Muscle layer of colon (tissue), 2 donors: ENCODE results near the gene NIFK.
"Not testable (repeated sequence)": the region's sequence is repeated elsewhere in the genome, so short reads cannot be mapped to it uniquely, and the experiment has no call there.

Source experiments
- H3K27ac ChIP-seq: one replicate; pipeline ENCODE4 v1.7.0; 2013; ENCODE audit warnings: low read depth, mild to moderate bottlenecking, low read length, moderate library complexity
- H3K27me3 ChIP-seq, 2 donors: one replicate each; pipeline ENCODE4 v1.7.0; 2013; ENCODE audit warnings: low read length in 2 of 2, mild to moderate bottlenecking in 2 of 2; ENCODE audit not compliant: insufficient read depth in 2 of 2, control insufficient read depth in 1 of 2
- H3K36me3 ChIP-seq: one replicate; pipeline ENCODE4 v1.7.0; 2013; ENCODE audit warnings: mild to moderate bottlenecking, low read length; ENCODE audit not compliant: insufficient read depth
- H3K4me1 ChIP-seq: one replicate; pipeline ENCODE4 v1.7.0; 2013; ENCODE audit warnings: mild to moderate bottlenecking, low read length; ENCODE audit not compliant: insufficient read depth
- H3K4me3 ChIP-seq, 2 donors: one replicate each; pipeline ENCODE4 v1.7.0; 2013; ENCODE audit warnings: low read length in 2 of 2, low read depth in 1 of 2, mild to moderate bottlenecking in 1 of 2, moderate library complexity in 1 of 2
- H3K9ac ChIP-seq: one replicate; pipeline ENCODE4 v1.7.0; 2013; ENCODE audit warnings: low read length
- H3K9me3 ChIP-seq: one replicate; pipeline ENCODE4 v1.7.0; 2013; ENCODE audit warnings: mild to moderate bottlenecking, low read length
- donor health status: abdominal sarcoma.
- donor health status: Adenocarcinoma of cecum.

NIFK gene

DNA sequence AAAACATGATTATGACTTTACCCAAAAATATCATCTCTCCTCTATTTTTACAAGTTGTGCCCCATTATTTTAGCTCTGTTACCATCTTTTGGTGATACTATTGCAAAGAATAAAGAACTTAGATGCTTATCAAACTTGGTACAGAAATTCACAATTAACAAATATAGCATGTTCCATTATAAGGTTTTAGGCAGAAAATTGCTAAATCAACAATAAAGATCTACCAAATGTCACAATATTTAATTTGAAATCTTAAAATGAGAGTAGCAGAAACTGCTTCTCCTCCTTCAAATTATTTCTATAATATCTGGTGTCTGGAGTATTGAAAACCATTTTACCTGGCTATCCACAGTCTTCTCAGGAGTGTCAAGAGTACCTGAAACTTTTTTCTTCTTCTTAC lies 8.7 kb downstream of the NIFK start:
- Histone ChIP-seq H3K27ac (no peak overlapping the region), H3K36me3 (peaks cover 38% of the 10 kb centered on the region), H3K9me3 (no peaks in the 10 kb centered on the region), H3K9ac (no peak overlapping the region), H3K4me3 (no peak overlapping the region), H3K27me3 (no peaks in the 10 kb centered on the region), H3K4me1 (no peaks in the 10 kb centered on the region)

DNA sequence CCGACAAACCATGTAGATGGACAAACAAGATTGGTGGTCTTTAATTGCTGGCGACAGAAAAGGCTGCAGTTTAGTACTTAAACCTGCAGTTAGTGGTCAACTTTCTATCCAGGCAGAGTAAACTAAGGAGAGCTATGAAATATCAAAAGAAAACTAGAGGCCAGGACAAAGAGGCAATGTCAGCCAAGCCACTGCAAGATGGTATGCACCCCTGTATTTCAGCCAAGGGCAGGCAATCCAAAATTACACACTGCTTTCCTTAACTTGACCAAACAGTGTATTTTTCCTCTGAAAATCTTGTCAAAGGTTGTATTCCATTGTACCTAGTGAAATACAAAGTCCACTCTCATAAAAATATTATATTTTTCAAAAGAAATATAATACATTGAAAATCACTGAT lies 9.3 kb downstream of the NIFK start:
- H3K36me3 ChIP-seq: peaks cover 37% of the 10 kb centered on the region

DNA sequence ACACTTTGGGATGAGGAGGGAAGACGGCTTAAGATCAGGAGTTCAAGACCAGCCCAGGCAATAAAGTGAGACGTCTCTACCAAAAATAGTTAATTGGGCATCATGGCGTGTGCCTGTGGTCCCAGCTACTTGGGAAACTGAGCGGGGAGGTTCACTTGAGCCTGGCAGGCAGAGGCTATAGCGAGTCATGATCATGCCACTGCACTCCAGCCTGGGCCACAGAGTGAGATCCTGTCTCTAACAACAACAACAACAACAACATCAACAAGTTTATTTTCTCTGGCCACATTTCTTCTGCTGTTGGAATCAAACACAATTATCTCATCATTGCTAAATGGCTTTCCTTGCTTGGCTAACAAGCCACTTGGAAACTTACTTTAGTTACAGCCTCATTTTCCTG lies 13.4 kb downstream of the NIFK start:
- no peak overlapping the region for H3K9ac ChIP-seq
- H3K4me1 ChIP-seq: no peaks in the 10 kb centered on the region
- H3K4me3 ChIP-seq: no peak overlapping the region
- no peaks in the 10 kb centered on the region for H3K27me3 ChIP-seq
- no peak overlapping the region for H3K27ac ChIP-seq
- peaks cover 5% of the 10 kb centered on the region for H3K36me3 ChIP-seq
- H3K9me3 ChIP-seq: no peaks in the 10 kb centered on the region

More for the DNA sequence above, 9.3 kb downstream of the NIFK start:
- H3K4me3 ChIP-seq: no peak overlapping the region
- H3K27ac ChIP-seq: no peak overlapping the region
- H3K9me3 ChIP-seq: no peaks in the 10 kb centered on the region
- no peaks in the 10 kb centered on the region for H3K27me3 ChIP-seq
- H3K4me1 ChIP-seq: no peaks in the 10 kb centered on the region
- no peak overlapping the region for H3K9ac ChIP-seq

- Histone ChIP-seq H3K4me1 (no peaks in the 10 kb centered on the region), H3K27ac (no peak overlapping the region), H3K36me3 (peaks cover 5% of the 10 kb centered on the region), H3K9me3 (no peaks in the 10 kb centered on the region), H3K9ac (no peak overlapping the region), H3K27me3 (no peaks in the 10 kb centered on the region), H3K4me3 (no peak overlapping the region)
Observed at GRCh38 chr2:121722479-121722878, 14.2 kb downstream of the NIFK start.

DNA sequence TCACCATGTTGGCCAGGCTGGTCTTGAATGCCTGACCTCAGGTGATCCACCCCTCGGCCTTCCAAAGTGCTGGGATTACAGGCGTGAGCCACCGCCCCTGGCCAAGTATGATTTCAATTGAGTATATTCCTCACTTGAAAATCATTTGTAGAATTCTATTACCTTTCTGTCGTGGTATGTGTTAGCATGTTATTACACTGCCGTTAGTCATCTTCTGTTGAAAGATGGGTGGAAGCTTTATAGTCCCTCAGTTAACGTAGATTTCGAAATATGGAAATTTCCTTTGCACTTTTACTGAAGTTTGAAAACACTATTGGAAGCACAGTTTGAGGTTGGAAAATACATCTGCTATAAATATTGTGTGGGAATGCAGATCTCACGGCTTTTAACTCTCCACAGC lies 14.7 kb downstream of the NIFK start:
- no peaks in the 10 kb centered on the region for H3K36me3 ChIP-seq
- no peaks in the 10 kb centered on the region for H3K4me1 ChIP-seq
- no peak overlapping the region for H3K4me3 ChIP-seq
- H3K27ac ChIP-seq: no peak overlapping the region
- H3K9ac ChIP-seq: no peak overlapping the region
- H3K9me3 ChIP-seq: no peaks in the 10 kb centered on the region
- no peaks in the 10 kb centered on the region for H3K27me3 ChIP-seq

DNA sequence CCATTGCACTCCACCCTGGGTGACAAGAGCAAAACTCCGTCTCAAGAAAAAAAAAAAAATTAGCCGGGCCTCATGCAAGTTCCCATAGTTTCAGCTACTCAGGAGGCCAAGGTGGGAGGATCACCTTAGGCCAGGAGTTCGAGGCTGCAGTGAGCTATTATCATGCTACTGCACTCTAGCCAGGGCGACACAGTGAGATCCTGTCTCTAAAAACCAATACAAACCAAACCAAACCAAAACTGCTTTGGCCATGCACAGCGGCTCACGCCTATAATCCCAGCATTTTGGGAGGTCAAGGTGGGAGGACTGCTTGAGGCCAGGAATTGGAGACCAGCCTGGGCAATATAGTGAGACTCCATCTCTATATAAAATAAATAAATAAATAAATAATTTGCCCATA lies 19.1 kb downstream of the NIFK start:
- Histone ChIP-seq H3K36me3 (no peaks in the 10 kb centered on the region), H3K27ac (no peak overlapping the region), H3K4me3 (no peak overlapping the region), H3K4me1 (no peaks in the 10 kb centered on the region), H3K9ac (no peak overlapping the region), H3K9me3 (no peaks in the 10 kb centered on the region), H3K27me3 (no peaks in the 10 kb centered on the region)

DNA sequence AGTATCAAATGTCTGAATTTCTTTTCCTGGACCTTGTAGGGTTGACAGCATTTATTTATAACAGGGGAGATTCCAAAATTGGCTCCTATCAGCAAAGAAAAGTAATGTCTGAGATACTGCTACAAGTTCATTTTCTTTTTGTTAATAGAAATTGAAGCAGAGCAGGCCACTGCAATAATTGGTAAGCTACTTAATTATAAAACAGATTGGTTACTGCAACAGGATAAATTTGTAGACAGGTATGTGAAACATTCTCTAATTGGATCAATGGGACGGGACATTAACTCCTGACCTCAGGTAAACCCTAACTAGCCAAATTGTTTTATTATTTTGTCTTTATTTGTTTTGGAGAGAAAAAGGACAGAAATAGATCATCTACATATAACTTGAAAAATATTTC lies 20.5 kb downstream of the NIFK start:
- no peaks in the 10 kb centered on the region for H3K27me3 ChIP-seq
- no peaks in the 10 kb centered on the region for H3K36me3 ChIP-seq
- no peak overlapping the region for H3K4me3 ChIP-seq
- H3K9ac ChIP-seq: no peak overlapping the region
- H3K9me3 ChIP-seq: no peaks in the 10 kb centered on the region
- H3K4me1 ChIP-seq: no peaks in the 10 kb centered on the region
- no peak overlapping the region for H3K27ac ChIP-seq

- not testable (repeated sequence) for H3K4me1 ChIP-seq, H3K36me3 ChIP-seq, H3K27me3 ChIP-seq, H3K9me3 ChIP-seq, H3K4me3 ChIP-seq, H3K27ac ChIP-seq, H3K9ac ChIP-seq
Observed at GRCh38 chr2:121711481-121711880, 25.2 kb downstream of the NIFK start.

- Histone ChIP-seq H3K4me3 (no peak overlapping the region), H3K27me3 (no peaks in the 10 kb centered on the region), H3K36me3 (no peaks in the 10 kb centered on the region), H3K9ac (no peak overlapping the region), H3K9me3 (no peaks in the 10 kb centered on the region), H3K27ac (no peak overlapping the region), H3K4me1 (no peaks in the 10 kb centered on the region)
Observed at GRCh38 chr2:121710470-121711170, 26.1 kb downstream of the NIFK start.

- Histone ChIP-seq H3K36me3 (no peaks in the 10 kb centered on the region), H3K27me3 (no peaks in the 10 kb centered on the region), H3K9me3 (no peaks in the 10 kb centered on the region), H3K9ac (no peak overlapping the region), H3K4me1 (no peaks in the 10 kb centered on the region), H3K4me3 (no peak overlapping the region), H3K27ac (no peak overlapping the region)
Observed at GRCh38 chr2:121709776-121710469, 26.8 kb downstream of the NIFK start.

DNA sequence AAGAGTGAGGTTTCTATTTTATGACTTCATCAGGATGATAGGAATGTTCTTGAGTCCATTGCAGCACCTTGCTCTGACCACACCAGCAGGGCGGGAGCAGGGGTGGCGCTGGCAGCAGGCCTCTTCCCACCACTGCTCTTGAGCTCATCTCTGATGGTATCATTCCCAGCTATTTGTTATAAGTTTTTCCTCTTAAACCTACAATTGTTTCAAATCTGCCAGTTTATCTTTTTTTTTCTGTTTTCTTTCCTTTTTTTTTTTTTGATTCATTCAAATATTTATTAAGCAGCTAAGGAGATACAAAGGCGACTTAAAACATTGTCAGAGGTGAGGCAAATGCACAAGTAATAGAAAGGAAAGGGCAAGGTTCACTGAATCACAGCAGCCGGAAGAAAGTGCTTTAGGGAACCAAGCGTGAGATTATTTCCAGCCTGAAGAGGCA lies 28.7 kb downstream of the NIFK start:
- H3K27me3 ChIP-seq: no peaks in the 10 kb centered on the region
- no peaks in the 10 kb centered on the region for H3K36me3 ChIP-seq
- no peak overlapping the region for H3K4me3 ChIP-seq
- H3K27ac ChIP-seq: no peak overlapping the region
- H3K9me3 ChIP-seq: no peaks in the 10 kb centered on the region
- H3K9ac ChIP-seq: no peak overlapping the region
- no peaks in the 10 kb centered on the region for H3K4me1 ChIP-seq
